Natural killer cell (primary cell): ENCODE measurements around the gene AGBL4. TPM values are rescaled to one million over a fixed set of nuclear protein-coding genes. Genes with fewer than 3 reads are reported as not detected.
A peak's percentile ranks its signal among the peaks of the same experiment; 100 is the strongest.

Source experiments
- ATAC-seq, 3 donors: fragments of 150-1000 bp in 2 of 3; fragments of 200-7000 bp in 1 of 3; cut with Tn5 transposase; 1 replicate in 1 of 3; 2 replicates in 2 of 3; pipeline ENCODE4 v1.10.0; 2021; ENCODE audit warnings: mild to moderate bottlenecking in 2 of 3, moderate library complexity in 2 of 3
- DNase-seq, 2 donors: peaks; one replicate each; pipeline versions ENCODE4 v3.0.0 to v3.0.0-alpha.2; 2013 to 2021; ENCODE audit warnings: mixed read lengths in 1 of 2
- H3K27ac ChIP-seq: one replicate; pipeline ENCODE4 v1.5.1; 2013; ENCODE audit warnings: mild to moderate bottlenecking, low read length
- H3K27me3 ChIP-seq: one replicate; pipeline ENCODE4 v1.6.1; 2013; ENCODE audit warnings: low read length; ENCODE audit not compliant: control insufficient read depth, insufficient read depth
- H3K36me3 ChIP-seq: one replicate; pipeline ENCODE4 v1.6.1; 2013; ENCODE audit warnings: low read length; ENCODE audit not compliant: control insufficient read depth, insufficient read depth
- H3K4me1 ChIP-seq: one replicate; pipeline ENCODE4 v1.6.1; 2013; ENCODE audit warnings: low read length; ENCODE audit not compliant: control insufficient read depth, insufficient read depth
- H3K4me3 ChIP-seq: one replicate; pipeline ENCODE4 v1.5.1; 2013; ENCODE audit warnings: low read length
- H3K9me3 ChIP-seq: one replicate; pipeline ENCODE4 v1.6.1; 2013; ENCODE audit warnings: low read length; ENCODE audit not compliant: control insufficient read depth, insufficient read depth
- H3K27ac Mint-ChIP-seq, 2 donors: one replicate each; pipeline ENCODE4 v1.8.0; 2022; ENCODE audit warnings: mild to moderate bottlenecking in 2 of 2, mixed read lengths in 2 of 2, moderate library complexity in 1 of 2
- H3K27me3 Mint-ChIP-seq, 2 donors: one replicate each; pipeline ENCODE4 v1.8.0; 2022; ENCODE audit warnings: low read depth in 2 of 2, mixed read lengths in 2 of 2
- H3K36me3 Mint-ChIP-seq: one replicate; pipeline ENCODE4 v1.8.0; 2022; ENCODE audit warnings: mixed read lengths
- H3K4me1 Mint-ChIP-seq, 2 donors: one replicate each; pipeline ENCODE4 v1.8.0; 2022; ENCODE audit warnings: mixed read lengths in 2 of 2
- H3K4me3 Mint-ChIP-seq: one replicate; pipeline ENCODE4 v1.8.0; 2022; ENCODE audit warnings: mild to moderate bottlenecking, moderate library complexity, mixed read lengths
- H3K9me3 Mint-ChIP-seq, 2 donors: one replicate each; pipeline ENCODE4 v1.8.0; 2022; ENCODE audit warnings: mixed read lengths in 2 of 2
- WGBS: methylation state at CpG from one replicate; pipeline ENCODE4 v1.1.7; 2013; ENCODE audit warnings: missing lambda C conversion rate; ENCODE audit not compliant: insufficient coverage; 5-methylcytosine and 5-hydroxymethylcytosine counted together
- intact Hi-C: fragments of 100-400 bp; cut with micrococcal nuclease; formaldehyde crosslinking; loops from one replicate; pipeline ENCODE4 v1.14.2; 2022
- total RNA-seq, 4 donors: library from RNA; stranded (reverse); fragments of 120-200 nt in 1 of 4; gene quantifications; one replicate each; pipeline versions ENCODE4 v1.2.3 to v1.2.4, GENCODE V29; 2013 to 2022
- TF ChIP-seq, protein P1 (sequence below): fragments of 200-600 bp; IDR thresholded peaks from one replicate; pipeline ENCODE4 v1.8.0; 2022; ENCODE audit warnings: antibody characterized with exemption

The AGBL4 gene
- total RNA-seq, 3 donors from 2014 or later (not counting 1 experiment from before 2014, with no cell fraction given): not detected

DNA sequence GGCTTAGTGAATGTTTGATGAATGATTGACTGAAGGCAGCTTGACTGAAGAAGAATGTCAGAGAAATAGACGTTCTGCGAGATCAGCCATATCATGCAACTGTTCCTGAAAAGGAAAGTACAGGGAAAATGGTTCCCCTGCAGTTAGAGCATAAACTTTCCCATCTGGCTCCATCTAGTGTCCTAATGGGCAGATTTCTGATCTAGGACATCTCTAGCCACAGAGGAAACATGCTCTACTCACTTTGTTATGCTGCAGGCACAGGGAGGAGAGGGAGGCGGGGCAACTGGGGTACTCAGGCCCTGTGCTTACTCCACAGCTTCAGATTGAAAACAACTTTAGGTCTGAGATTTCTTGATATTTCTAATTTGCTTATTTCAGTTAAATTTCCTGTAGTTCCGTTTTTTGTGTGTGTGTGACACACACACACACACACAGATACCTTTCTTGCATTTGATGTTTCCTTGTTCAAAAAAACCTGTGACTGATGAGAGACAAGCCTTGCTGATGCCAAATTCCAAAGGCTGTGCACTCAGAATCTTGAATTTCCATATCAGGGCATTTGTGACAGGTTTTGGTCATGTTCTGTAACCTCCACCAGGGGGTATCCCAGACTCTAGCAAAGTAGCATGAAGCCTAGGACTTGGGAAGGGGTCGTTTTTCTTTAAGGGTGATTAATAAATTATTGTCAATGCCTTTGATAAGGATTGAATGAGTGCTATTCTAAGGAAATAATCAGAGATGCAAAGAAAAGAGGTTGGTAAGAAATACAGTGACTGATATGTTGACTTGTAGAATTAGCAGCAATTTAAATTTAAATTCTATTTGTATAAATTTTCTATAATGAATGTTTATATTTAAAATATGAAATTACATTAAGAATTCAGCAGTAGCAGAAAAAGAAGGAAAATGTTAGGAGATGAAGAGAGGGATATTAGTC lies 1107.4 kb downstream of the AGBL4 start:
- no peaks in the 10 kb centered on the region for H3K36me3 ChIP-seq
- H3K4me3 Mint-ChIP-seq: no peak overlapping the region
- DNase-seq: peak in 1 of 2 donors; percentile 3
- no peak for ATAC-seq
- WGBS: 52% methylated on average over 3 of the region's 5 CpGs
- no peaks in the 10 kb centered on the region for H3K27me3 Mint-ChIP-seq
- no peak overlapping the region for H3K4me3 ChIP-seq
- no peak overlapping the region for H3K27ac ChIP-seq
- no peaks in the 10 kb centered on the region for H3K9me3 Mint-ChIP-seq
- no peaks in the 10 kb centered on the region for H3K4me1 Mint-ChIP-seq
- H3K9me3 ChIP-seq: no peaks in the 10 kb centered on the region
- no peaks in the 10 kb centered on the region for H3K4me1 ChIP-seq
- no peak overlapping the region for H3K27ac Mint-ChIP-seq
- TF ChIP-seq, protein P1, sequence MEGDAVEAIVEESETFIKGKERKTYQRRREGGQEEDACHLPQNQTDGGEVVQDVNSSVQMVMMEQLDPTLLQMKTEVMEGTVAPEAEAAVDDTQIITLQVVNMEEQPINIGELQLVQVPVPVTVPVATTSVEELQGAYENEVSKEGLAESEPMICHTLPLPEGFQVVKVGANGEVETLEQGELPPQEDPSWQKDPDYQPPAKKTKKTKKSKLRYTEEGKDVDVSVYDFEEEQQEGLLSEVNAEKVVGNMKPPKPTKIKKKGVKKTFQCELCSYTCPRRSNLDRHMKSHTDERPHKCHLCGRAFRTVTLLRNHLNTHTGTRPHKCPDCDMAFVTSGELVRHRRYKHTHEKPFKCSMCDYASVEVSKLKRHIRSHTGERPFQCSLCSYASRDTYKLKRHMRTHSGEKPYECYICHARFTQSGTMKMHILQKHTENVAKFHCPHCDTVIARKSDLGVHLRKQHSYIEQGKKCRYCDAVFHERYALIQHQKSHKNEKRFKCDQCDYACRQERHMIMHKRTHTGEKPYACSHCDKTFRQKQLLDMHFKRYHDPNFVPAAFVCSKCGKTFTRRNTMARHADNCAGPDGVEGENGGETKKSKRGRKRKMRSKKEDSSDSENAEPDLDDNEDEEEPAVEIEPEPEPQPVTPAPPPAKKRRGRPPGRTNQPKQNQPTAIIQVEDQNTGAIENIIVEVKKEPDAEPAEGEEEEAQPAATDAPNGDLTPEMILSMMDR: no peak
- H3K27me3 ChIP-seq: peaks cover 2% of the 10 kb centered on the region
- intact Hi-C loops: loop anchor here (10.0 kb wide), 1 partner anchor 1428 kb away; no protein-coding TSS in a partner anchor
- no peaks in the 10 kb centered on the region for H3K36me3 Mint-ChIP-seq

DNA sequence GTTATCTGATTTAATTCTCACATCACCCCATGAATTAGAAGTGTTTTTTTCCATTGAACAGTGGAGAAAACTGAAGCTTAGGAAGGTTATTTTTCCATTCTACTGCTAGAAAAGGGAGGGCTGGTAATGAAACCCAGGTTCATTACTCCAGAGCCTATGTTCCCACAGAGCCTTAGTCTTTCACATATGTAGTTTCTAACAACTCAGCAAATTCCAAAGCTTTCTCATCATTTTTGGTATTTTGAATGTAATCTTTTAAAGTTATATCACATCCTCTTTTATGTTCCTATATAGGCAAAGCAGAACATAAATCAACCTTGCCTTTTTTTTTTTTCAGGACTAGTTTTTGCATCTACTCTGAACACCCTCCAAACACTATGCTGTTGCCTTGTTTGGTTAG lies 1115.1 kb downstream of the AGBL4 start:
- H3K27me3 Mint-ChIP-seq: peaks cover 0 to 8% of the 10 kb centered on the region in 2 donors
- no peaks in the 10 kb centered on the region for H3K4me1 Mint-ChIP-seq
- H3K27ac Mint-ChIP-seq: no peak overlapping the region
- Histone ChIP-seq H3K4me1 (no peaks in the 10 kb centered on the region), H3K4me3 (no peak overlapping the region), H3K27me3 (peaks cover 2% of the 10 kb centered on the region), H3K36me3 (no peaks in the 10 kb centered on the region), H3K27ac (no peak overlapping the region), H3K9me3 (no peaks in the 10 kb centered on the region)
- no peaks in the 10 kb centered on the region for H3K9me3 Mint-ChIP-seq
- intact Hi-C loops: no loop called here
- DNase-seq (no peak), ATAC-seq (no peak)
- H3K36me3 Mint-ChIP-seq: no peaks in the 10 kb centered on the region
- TF ChIP-seq, protein P1: no peak
- H3K4me3 Mint-ChIP-seq: no peak overlapping the region

DNA sequence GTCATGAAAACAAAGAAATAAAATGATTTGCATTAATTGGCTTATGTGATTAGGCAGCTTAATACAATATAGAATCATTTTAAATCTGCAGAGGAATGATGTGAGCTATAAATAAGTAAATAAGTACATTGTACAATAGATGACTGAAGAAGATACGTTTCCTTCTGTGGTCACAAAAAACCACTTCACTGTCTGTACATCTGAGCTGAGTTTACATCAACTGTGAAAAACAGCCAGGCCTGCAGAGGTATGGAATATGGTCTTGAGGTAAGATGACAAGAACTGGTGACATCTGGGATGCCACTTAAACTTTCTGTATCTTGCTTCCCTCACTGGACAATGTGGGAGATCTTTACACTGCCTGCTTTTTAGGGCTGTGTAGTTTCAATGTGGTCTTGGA lies 1117.0 kb downstream of the AGBL4 start:
- WGBS: 0% methylated on average over 1 of the region's 1 CpG
- ATAC-seq (no peak), DNase-seq (no peak)
- TF ChIP-seq, protein P1: no peak
- H3K9me3 Mint-ChIP-seq: no peaks in the 10 kb centered on the region
- Histone ChIP-seq H3K4me3 (no peak overlapping the region), H3K9me3 (no peaks in the 10 kb centered on the region), H3K36me3 (no peaks in the 10 kb centered on the region), H3K27me3 (no peaks in the 10 kb centered on the region), H3K4me1 (no peaks in the 10 kb centered on the region), H3K27ac (no peak overlapping the region)
- H3K4me1 Mint-ChIP-seq: no peaks in the 10 kb centered on the region
- no peak overlapping the region for H3K4me3 Mint-ChIP-seq
- H3K27ac Mint-ChIP-seq: no peak overlapping the region
- peaks cover 2 to 8% of the 10 kb centered on the region in 2 donors for H3K27me3 Mint-ChIP-seq
- no peaks in the 10 kb centered on the region for H3K36me3 Mint-ChIP-seq
- intact Hi-C loops: no loop called here
